GM23338 (cell line): ENCODE results near the gene FANCG. TPM values are rescaled to one million over a fixed set of nuclear protein-coding genes. Genes with fewer than 3 reads are reported as not detected.

Experiments used
- ATAC-seq: fragments of 200-7000 bp; cut with Tn5 transposase; 3 replicates; pipeline ENCODE4 v1.9.1; 2020
- DNase-seq: peaks from one replicate; pipeline ENCODE4 v3.0.0-alpha.2; 2015; ENCODE audit warnings: low spot score
- H2AFZ ChIP-seq: fragments of 200-600 bp; sonication (generic); 2 replicates; pipeline ENCODE4 v1.8.0; 2016; ENCODE audit warnings: antibody characterized with exemption, mild to moderate bottlenecking, moderate library complexity
- H3F3A ChIP-seq: fragments of 200-600 bp; sonication (generic); replicated peaks from 2 replicates; pipeline ENCODE4 v1.8.0; 2017; ENCODE audit warnings: antibody characterized with exemption, mixed run types, low read depth
- H3K27ac ChIP-seq: fragments of 200-600 bp; sonication (generic); 2 replicates; pipeline ENCODE4 v1.6.1; 2016; ENCODE audit warnings: low read depth
- H3K27me3 ChIP-seq: fragments of 200-600 bp; sonication (generic); 2 replicates; pipeline ENCODE4 v1.8.0; 2016; ENCODE audit warnings: mild to moderate bottlenecking, mixed run types, moderate library complexity; ENCODE audit not compliant: insufficient read depth
- H3K36me3 ChIP-seq: fragments of 200-600 bp; sonication (generic); 2 replicates; pipeline ENCODE4 v1.8.0; 2016; ENCODE audit warnings: mild to moderate bottlenecking; ENCODE audit not compliant: insufficient read depth
- H3K4me1 ChIP-seq: fragments of 200-600 bp; sonication (generic); 2 replicates; pipeline ENCODE4 v1.8.0; 2016; ENCODE audit warnings: mild to moderate bottlenecking, moderate library complexity; ENCODE audit not compliant: insufficient read depth
- H3K4me2 ChIP-seq: fragments of 200-600 bp; sonication (generic); 2 replicates; pipeline ENCODE4 v1.7.1; 2017; ENCODE audit warnings: mixed run types
- H3K4me3 ChIP-seq: fragments of 200-600 bp; sonication (generic); 2 replicates; pipeline ENCODE4 v1.6.1; 2016; ENCODE audit warnings: mixed run types
- H3K79me2 ChIP-seq: fragments of 200-600 bp; sonication (generic); replicated peaks from 2 replicates; pipeline ENCODE4 v1.8.0; 2017; ENCODE audit warnings: mild to moderate bottlenecking; ENCODE audit not compliant: insufficient read depth
- H3K9me2 ChIP-seq: fragments of 200-600 bp; sonication (generic); 2 replicates; pipeline ENCODE4 v1.8.0; 2017; ENCODE audit not compliant: insufficient read depth
- H4K20me1 ChIP-seq: fragments of 200-600 bp; sonication (generic); replicated peaks from 2 replicates; pipeline ENCODE4 v1.8.0; 2017; ENCODE audit warnings: mild to moderate bottlenecking; ENCODE audit not compliant: insufficient read depth
- H3K27ac Mint-ChIP-seq: 2 replicates; pipeline ENCODE4 v1.8.0; 2020; ENCODE audit warnings: inconsistent platforms, mild to moderate bottlenecking, moderate library complexity, mixed read lengths
- H3K27me3 Mint-ChIP-seq: 3 replicates; pipeline ENCODE4 v1.8.0; 2022; ENCODE audit warnings: low read depth, mild to moderate bottlenecking, moderate library complexity, mixed read lengths, inconsistent platforms; ENCODE audit not compliant: insufficient read depth, poor library complexity
- H3K36me3 Mint-ChIP-seq: 3 replicates; pipeline ENCODE4 v1.8.0; 2021; ENCODE audit warnings: low read depth, mild to moderate bottlenecking, inconsistent platforms, moderate library complexity, mixed read lengths
- H3K4me1 Mint-ChIP-seq: 3 replicates; pipeline ENCODE4 v1.8.0; 2020; ENCODE audit warnings: mild to moderate bottlenecking, inconsistent platforms, mixed read lengths
- H3K4me3 Mint-ChIP-seq: 3 replicates; pipeline ENCODE4 v1.8.0; 2021; ENCODE audit warnings: moderate library complexity, mild to moderate bottlenecking, inconsistent platforms, mixed read lengths
- H3K9me3 Mint-ChIP-seq: 3 replicates; pipeline ENCODE4 v1.8.0; 2020; ENCODE audit warnings: moderate library complexity, mild to moderate bottlenecking, inconsistent platforms, mixed read lengths
- ETS1 ChIP-seq: IDR thresholded peaks from 2 replicates; pipeline ENCODE4 v1.6.1; 2016; ENCODE audit warnings: antibody characterized with exemption
- EZH2 ChIP-seq: fragments of 200-600 bp; sonication (generic); IDR thresholded peaks from one replicate; pipeline ENCODE4 v1.8.0; 2017; ENCODE audit warnings: antibody characterized with exemption, mild to moderate bottlenecking, low read depth; ENCODE audit not compliant: unreplicated experiment
- NANOG ChIP-seq: IDR thresholded peaks from 2 replicates; pipeline ENCODE4 v1.6.1; 2016; ENCODE audit warnings: antibody characterized with exemption, borderline replicate concordance
- POLR2AphosphoS5 ChIP-seq: IDR thresholded peaks from 2 replicates; pipeline ENCODE4 v1.6.1; 2016; ENCODE audit warnings: antibody characterized with exemption, low read depth
- REST ChIP-seq: IDR thresholded peaks from one replicate; pipeline ENCODE4 v1.6.1; 2018; ENCODE audit warnings: antibody characterized with exemption; ENCODE audit not compliant: unreplicated experiment
- STAT1 ChIP-seq: IDR thresholded peaks from one replicate; pipeline ENCODE4 v1.6.1; 2016; ENCODE audit warnings: antibody characterized with exemption; ENCODE audit not compliant: unreplicated experiment
- ZNF114 ChIP-seq: fragments of 250-450 bp; sonication (Bioruptor Pico); IDR thresholded peaks from 2 replicates; pipeline ENCODE4 v1.5.0; 2020; ENCODE audit warnings: mild to moderate bottlenecking, moderate library complexity
- polyA plus RNA-seq: library from polyadenylated mRNA; unstranded; fragments of >200 nt; fragmentation: Nextera tagmentation; extraction: Ambion mirVana; gene quantifications from 2 replicates; pipeline ENCODE4 v1.2.1, GENCODE V29; 2016
- total RNA-seq: library from RNA; depleted of rRNA; stranded (reverse); fragments of >200 nt; shearing (Covaris generic); gene quantifications from 2 replicates; pipeline ENCODE4 v1.2.3, GENCODE V29; 2014
- TF ChIP-seq, protein P1 (sequence below), 2 experiments: fragments of 200-600 bp in 1 of 2; sonication (generic) in 1 of 2; conservative IDR thresholded peaks; 2 replicates each; pipeline versions ENCODE4 v1.5.1 to v1.6.1; 2016 to 2017; ENCODE audit warnings: antibody characterized with exemption in 2 of 2, low read depth in 2 of 2, mild to moderate bottlenecking in 2 of 2, moderate library complexity in 1 of 2

The FANCG gene
- total and polyA plus RNA-seq, 2 experiments from 2014 or later, result 53.8 to 56.2 TPM

DNA sequence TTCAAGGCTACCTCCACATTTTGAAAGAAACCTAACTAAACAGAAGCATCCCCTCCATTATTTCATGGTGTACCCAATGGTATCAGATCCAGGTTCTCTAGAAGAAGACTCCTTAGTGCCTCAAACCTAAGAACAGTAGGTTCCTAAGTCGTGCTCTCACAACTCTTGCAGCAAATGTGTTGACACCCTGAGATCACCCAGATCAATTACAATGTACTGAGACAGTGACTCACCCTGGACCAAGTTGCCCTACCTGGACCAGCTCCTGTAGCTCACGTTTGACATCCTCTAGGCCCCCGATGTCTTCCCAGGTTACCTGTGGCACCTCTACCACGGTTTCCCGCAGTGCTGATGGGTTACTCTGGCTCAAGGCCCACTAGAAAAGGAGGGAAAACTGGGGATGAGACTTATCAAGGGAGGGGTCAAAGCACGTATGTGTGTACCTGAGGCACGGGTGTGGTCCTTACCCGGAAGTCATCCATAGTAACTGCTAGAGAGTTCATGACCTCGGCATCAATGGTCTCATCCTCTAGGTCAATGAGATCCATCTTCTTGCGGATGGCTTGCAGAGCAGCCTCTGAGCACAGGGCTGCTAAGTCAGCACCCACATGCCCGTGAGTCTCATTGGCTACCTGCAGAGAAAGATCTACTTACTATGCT, 19.1 kb downstream of the FANCG start (continued):
- no peak for TF ChIP-seq REST

GRCh38 chr9:35059438-35059837, 20.3 kb downstream of the FANCG start:
- no peaks in the 10 kb centered on the region for H3K9me2 ChIP-seq
- Mint-ChIP-seq H3K36me3 (peaks cover 99% of the 10 kb centered on the region), H3K4me1 (no peaks in the 10 kb centered on the region), H3K27me3 (peaks cover 7% of the 10 kb centered on the region), H3K27ac (no peak overlapping the region), H3K9me3 (no peaks in the 10 kb centered on the region), H3K4me3 (no peak overlapping the region; the same call in 2 of the 3 replicates)
- H3K79me2 ChIP-seq, result peaks cover 1% of the 10 kb centered on the region
- H3K27ac ChIP-seq, result no peak overlapping the region
- H3K27me3 ChIP-seq, result no peaks in the 10 kb centered on the region
- DNase-seq, result no peak
- no peaks in the 10 kb centered on the region for H3K4me1 ChIP-seq
- H3K36me3 ChIP-seq, result peaks cover 94% of the 10 kb centered on the region
- H3F3A ChIP-seq, result peaks cover 53% of the 10 kb centered on the region
- no peak for ATAC-seq
- no peak for TF ChIP-seq NANOG
- no peak for TF ChIP-seq STAT1
- TF ChIP-seq, protein P1, sequence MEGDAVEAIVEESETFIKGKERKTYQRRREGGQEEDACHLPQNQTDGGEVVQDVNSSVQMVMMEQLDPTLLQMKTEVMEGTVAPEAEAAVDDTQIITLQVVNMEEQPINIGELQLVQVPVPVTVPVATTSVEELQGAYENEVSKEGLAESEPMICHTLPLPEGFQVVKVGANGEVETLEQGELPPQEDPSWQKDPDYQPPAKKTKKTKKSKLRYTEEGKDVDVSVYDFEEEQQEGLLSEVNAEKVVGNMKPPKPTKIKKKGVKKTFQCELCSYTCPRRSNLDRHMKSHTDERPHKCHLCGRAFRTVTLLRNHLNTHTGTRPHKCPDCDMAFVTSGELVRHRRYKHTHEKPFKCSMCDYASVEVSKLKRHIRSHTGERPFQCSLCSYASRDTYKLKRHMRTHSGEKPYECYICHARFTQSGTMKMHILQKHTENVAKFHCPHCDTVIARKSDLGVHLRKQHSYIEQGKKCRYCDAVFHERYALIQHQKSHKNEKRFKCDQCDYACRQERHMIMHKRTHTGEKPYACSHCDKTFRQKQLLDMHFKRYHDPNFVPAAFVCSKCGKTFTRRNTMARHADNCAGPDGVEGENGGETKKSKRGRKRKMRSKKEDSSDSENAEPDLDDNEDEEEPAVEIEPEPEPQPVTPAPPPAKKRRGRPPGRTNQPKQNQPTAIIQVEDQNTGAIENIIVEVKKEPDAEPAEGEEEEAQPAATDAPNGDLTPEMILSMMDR (conservative IDR thresholded peaks at IDR 0.05; ENCODE audit: low read depth in 2 of 2), result no peak
- TF ChIP-seq EZH2, result no peak
- no peak for TF ChIP-seq ZNF114 (CRISPR knock-in tag)
- TF ChIP-seq ETS1, result no peak
- TF ChIP-seq REST, result no peak
- TF ChIP-seq POLR2AphosphoS5, result no peak
- H3K4me3 ChIP-seq, result no peak overlapping the region
- no peak overlapping the region for H2AFZ ChIP-seq
- peaks cover 37% of the 10 kb centered on the region for H4K20me1 ChIP-seq
- H3K4me2 ChIP-seq, result no peak overlapping the region
